Stimulated activated naive B cell treated with anti-CD40 and anti-IgM and Interleukin-4, amounts not matched to agents 10 μg/mL and 1 μg/mL and 100 μg/mL, for 72 hours (primary cell): ENCODE data around the gene ITGA6.
A peak's percentile ranks its signal among the peaks of the same experiment; 100 is the strongest.

Experiments used
- ATAC-seq, 2 donors: fragments of 150-1000 bp; cut with Tn5 transposase; replicated peaks; 2 replicates each; pipeline ENCODE4 v1.10.0; 2021; ENCODE audit warnings: moderate library complexity in 1 of 2
- DNase-seq: peaks from one replicate; pipeline ENCODE4 v3.0.0; 2021
- H3K27ac Mint-ChIP-seq: one replicate; pipeline ENCODE4 v1.8.0; 2022; ENCODE audit warnings: mild to moderate bottlenecking, mixed read lengths
- H3K27me3 Mint-ChIP-seq, 2 donors: one replicate each; pipeline ENCODE4 v1.8.0; 2022; ENCODE audit warnings: mixed read lengths in 2 of 2
- H3K36me3 Mint-ChIP-seq, 2 donors: one replicate each; pipeline ENCODE4 v1.8.0; 2022; ENCODE audit warnings: mixed read lengths in 2 of 2, mild to moderate bottlenecking in 1 of 2
- H3K4me1 Mint-ChIP-seq, 2 donors: one replicate each; pipeline ENCODE4 v1.8.0; 2022; ENCODE audit warnings: mixed read lengths in 2 of 2, mild to moderate bottlenecking in 1 of 2
- H3K4me3 Mint-ChIP-seq, 2 donors: one replicate each; pipeline ENCODE4 v1.8.0; 2022; ENCODE audit warnings: mild to moderate bottlenecking in 2 of 2, mixed read lengths in 2 of 2, moderate library complexity in 1 of 2
- H3K9me3 Mint-ChIP-seq, 2 donors: one replicate each; pipeline ENCODE4 v1.8.0; 2022; ENCODE audit warnings: mixed read lengths in 2 of 2, mild to moderate bottlenecking in 1 of 2

ITGA6 gene

GRCh38 chr2:172404824-172405223 lies 22.6 kb upstream of the ITGA6 start:
- ATAC-seq, result no peak
- peaks cover 4 to 6% of the 10 kb centered on the region in 2 donors for H3K27me3 Mint-ChIP-seq
- peaks cover 4 to 5% of the 10 kb centered on the region in 2 donors for H3K9me3 Mint-ChIP-seq
- H3K4me1 Mint-ChIP-seq, result no peaks in the 10 kb centered on the region
- DNase-seq, result no peak
- no peak overlapping the region for H3K27ac Mint-ChIP-seq
- H3K4me3 Mint-ChIP-seq, result no peak overlapping the region
- H3K36me3 Mint-ChIP-seq, result peaks cover 0 to 3% of the 10 kb centered on the region in 2 donors

DNA sequence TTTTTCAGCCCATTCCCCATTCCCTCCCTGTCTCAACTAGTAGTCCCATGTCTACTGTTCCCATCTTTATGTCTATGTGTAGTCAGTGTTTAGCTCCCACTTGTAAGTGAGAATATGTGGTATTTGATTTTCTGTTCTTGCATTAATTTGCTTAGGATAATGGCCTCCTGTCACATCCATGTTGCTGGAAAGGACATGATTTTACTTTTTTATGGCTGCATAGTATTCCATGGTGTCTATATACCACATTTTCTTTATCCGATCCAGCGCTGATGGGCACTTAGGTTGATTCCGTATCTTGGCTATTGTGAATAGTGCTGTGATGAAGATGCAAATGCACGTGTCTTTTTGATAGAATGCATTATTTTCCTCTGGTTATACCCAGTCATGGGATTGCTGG lies 21.7 kb upstream of the ITGA6 start:
- no peak for DNase-seq
- no peak overlapping the region for H3K4me3 Mint-ChIP-seq
- peaks cover 4 to 6% of the 10 kb centered on the region in 2 donors for H3K27me3 Mint-ChIP-seq
- no peaks in the 10 kb centered on the region for H3K4me1 Mint-ChIP-seq
- no peak for ATAC-seq
- peaks cover 0 to 3% of the 10 kb centered on the region in 2 donors for H3K36me3 Mint-ChIP-seq
- H3K9me3 Mint-ChIP-seq, result peaks cover 4 to 5% of the 10 kb centered on the region in 2 donors
- no peak overlapping the region for H3K27ac Mint-ChIP-seq

- Mint-ChIP-seq H3K36me3 (peaks cover 0 to 3% of the 10 kb centered on the region in 2 donors), H3K4me1 (no peaks in the 10 kb centered on the region), H3K9me3 (peaks cover 4 to 5% of the 10 kb centered on the region in 2 donors), H3K27me3 (peaks cover 6 to 9% of the 10 kb centered on the region in 2 donors), H3K4me3 (no peak overlapping the region), H3K27ac (no peak overlapping the region)
- ATAC-seq, result no peak
- DNase-seq, result no peak
Observed at GRCh38 chr2:172408143-172408766, 19.1 kb upstream of the ITGA6 start.

GRCh38 chr2:172409042-172409441 lies 18.3 kb upstream of the ITGA6 start:
- H3K9me3 Mint-ChIP-seq, result peaks cover 4 to 5% of the 10 kb centered on the region in 2 donors
- H3K27me3 Mint-ChIP-seq, result peaks cover 6 to 9% of the 10 kb centered on the region in 2 donors
- no peak overlapping the region for H3K4me3 Mint-ChIP-seq
- H3K36me3 Mint-ChIP-seq, result peaks cover 0 to 3% of the 10 kb centered on the region in 2 donors
- H3K27ac Mint-ChIP-seq, result no peak overlapping the region
- no peak for ATAC-seq
- H3K4me1 Mint-ChIP-seq, result no peaks in the 10 kb centered on the region
- no peak for DNase-seq

DNA sequence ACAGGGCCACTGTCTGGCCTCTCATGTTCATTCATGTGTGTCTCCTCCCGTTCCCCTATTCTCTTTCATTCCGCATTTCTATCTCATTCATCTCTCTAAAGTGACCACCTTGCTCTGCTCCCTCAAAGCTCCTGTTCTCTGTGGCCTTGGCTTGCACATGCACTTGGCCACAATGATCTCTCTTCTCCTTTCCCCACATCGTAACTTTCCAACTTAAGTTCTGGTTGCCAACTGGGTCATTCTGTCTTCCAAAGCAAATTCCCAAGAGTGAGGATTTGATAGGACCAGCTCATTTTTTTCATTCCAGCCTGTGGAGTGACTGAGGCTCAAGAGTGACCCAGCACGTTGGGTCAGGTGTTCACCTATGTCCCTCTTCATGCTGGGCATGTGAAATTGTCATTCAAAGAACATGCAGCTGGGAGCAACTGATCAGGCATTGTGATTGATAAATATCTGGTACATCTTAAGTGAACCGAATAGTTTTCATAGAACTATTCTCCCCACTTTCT lies 14.3 kb upstream of the ITGA6 start:
- H3K4me3 Mint-ChIP-seq, result no peak overlapping the region
- DNase-seq, result no peak

GRCh38 chr2:172415157-172415864 lies 12.1 kb upstream of the ITGA6 start:
- H3K27me3 Mint-ChIP-seq, result peaks cover 9 to 15% of the 10 kb centered on the region in 2 donors
- H3K4me3 Mint-ChIP-seq, result no peak overlapping the region
- DNase-seq (no peak), ATAC-seq (no peak)
- no peak overlapping the region for H3K27ac Mint-ChIP-seq
- no peaks in the 10 kb centered on the region for H3K36me3 Mint-ChIP-seq
- H3K9me3 Mint-ChIP-seq, result no peaks in the 10 kb centered on the region
- H3K4me1 Mint-ChIP-seq, result no peaks in the 10 kb centered on the region

More for the DNA sequence above, 14.3 kb upstream of the ITGA6 start:
- ATAC-seq, result no peak
- H3K27me3 Mint-ChIP-seq, result peaks cover 0 to 5% of the 10 kb centered on the region in 2 donors
- no peaks in the 10 kb centered on the region for H3K36me3 Mint-ChIP-seq
- no peak overlapping the region for H3K27ac Mint-ChIP-seq
- no peaks in the 10 kb centered on the region for H3K9me3 Mint-ChIP-seq
- H3K4me1 Mint-ChIP-seq, result no peaks in the 10 kb centered on the region

- Mint-ChIP-seq H3K9me3 (no peaks in the 10 kb centered on the region), H3K27me3 (peaks cover 12 to 17% of the 10 kb centered on the region in 2 donors), H3K27ac (no peak overlapping the region), H3K36me3 (no peaks in the 10 kb centered on the region), H3K4me1 (no peaks in the 10 kb centered on the region), H3K4me3 (no peak overlapping the region)
- DNase-seq (no peak), ATAC-seq (no peak)
Observed at GRCh38 chr2:172415865-172416183, 11.6 kb upstream of the ITGA6 start.

- ATAC-seq (no peak), DNase-seq (no peak)
- no peaks in the 10 kb centered on the region for H3K4me1 Mint-ChIP-seq
- H3K4me3 Mint-ChIP-seq, result no peak overlapping the region
- H3K9me3 Mint-ChIP-seq, result no peaks in the 10 kb centered on the region
- no peaks in the 10 kb centered on the region for H3K36me3 Mint-ChIP-seq
- no peak overlapping the region for H3K27ac Mint-ChIP-seq
- peaks cover 18 to 20% of the 10 kb centered on the region in 2 donors for H3K27me3 Mint-ChIP-seq
Observed at GRCh38 chr2:172416447-172417058, 10.8 kb upstream of the ITGA6 start.

- peaks cover 28 to 45% of the 10 kb centered on the region in 2 donors for H3K27me3 Mint-ChIP-seq
- no peak overlapping the region for H3K27ac Mint-ChIP-seq
Observed at GRCh38 chr2:172420216-172420615, 7.2 kb upstream of the ITGA6 start.

DNA sequence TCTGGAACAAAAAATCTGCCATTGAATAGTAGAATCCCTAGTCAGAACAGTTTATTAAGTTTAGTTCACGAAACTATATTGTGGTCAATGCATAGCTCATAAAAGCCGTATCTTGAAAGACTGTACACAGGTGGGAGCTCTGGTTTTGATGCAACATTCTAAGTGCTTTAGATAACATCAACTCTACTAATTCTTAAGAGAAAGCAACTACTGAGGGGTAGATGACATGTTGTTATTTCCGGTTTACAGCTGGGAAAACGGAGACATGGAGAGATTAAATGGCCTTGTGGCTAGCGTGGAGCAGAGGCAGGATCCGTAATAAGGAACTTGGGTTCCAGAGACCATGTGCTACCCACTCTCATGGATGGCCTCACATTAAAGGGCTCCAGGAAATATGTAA lies 4.2 kb upstream of the ITGA6 start:
- peaks cover 4 to 7% of the 10 kb centered on the region in 2 donors for H3K4me1 Mint-ChIP-seq
- H3K9me3 Mint-ChIP-seq, result no peaks in the 10 kb centered on the region
- no peaks in the 10 kb centered on the region for H3K36me3 Mint-ChIP-seq
- no peak overlapping the region for H3K27ac Mint-ChIP-seq
- DNase-seq (no peak), ATAC-seq (no peak)
- H3K27me3 Mint-ChIP-seq, result peaks cover 37 to 65% of the 10 kb centered on the region in 2 donors
- no peak overlapping the region for H3K4me3 Mint-ChIP-seq

More at GRCh38 chr2:172420216-172420615, 7.2 kb upstream of the ITGA6 start:
- Mint-ChIP-seq H3K4me3 (no peak overlapping the region), H3K36me3 (no peaks in the 10 kb centered on the region), H3K4me1 (no peaks in the 10 kb centered on the region), H3K9me3 (no peaks in the 10 kb centered on the region)
- DNase-seq, result no peak
- ATAC-seq, result no peak

DNA sequence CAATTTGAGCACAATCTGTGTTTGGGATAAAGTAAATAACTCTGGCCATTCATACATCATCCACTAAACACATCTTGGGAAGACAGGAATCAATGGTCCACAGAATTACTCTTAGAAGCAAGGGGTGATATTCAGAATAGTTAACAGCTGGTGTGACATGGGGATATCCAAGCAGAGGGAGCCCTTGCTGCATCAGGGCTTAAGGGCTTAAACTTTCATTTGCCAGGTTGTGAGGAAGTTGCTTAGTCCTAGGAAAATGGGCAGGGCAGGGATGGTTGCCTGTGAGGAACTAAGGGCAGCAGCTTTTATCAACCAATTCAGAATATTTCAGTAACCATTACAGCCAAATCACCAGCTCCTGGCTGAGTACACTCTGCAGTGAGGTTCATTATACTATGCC lies 2.0 kb upstream of the ITGA6 start:
- ATAC-seq (no peak), DNase-seq (no peak)
- Mint-ChIP-seq H3K27me3 (peaks cover 37 to 72% of the 10 kb centered on the region in 2 donors), H3K4me1 (peaks cover 12 to 17% of the 10 kb centered on the region in 2 donors), H3K36me3 (no peaks in the 10 kb centered on the region), H3K4me3 (no peak overlapping the region), H3K27ac (no peak overlapping the region), H3K9me3 (no peaks in the 10 kb centered on the region)

- Mint-ChIP-seq H3K27ac (no peak overlapping the region), H3K4me3 (peak overlapping the region; percentile 76 to 80), H3K9me3 (no peaks in the 10 kb centered on the region), H3K27me3 (peaks cover 28 to 73% of the 10 kb centered on the region in 2 donors), H3K36me3 (no peaks in the 10 kb centered on the region), H3K4me1 (peaks cover 15 to 17% of the 10 kb centered on the region in 2 donors)
- no peak for ATAC-seq
- DNase-seq, result no peak
Observed at GRCh38 chr2:172426635-172427255, 641 bp upstream of the ITGA6 start.

DNA sequence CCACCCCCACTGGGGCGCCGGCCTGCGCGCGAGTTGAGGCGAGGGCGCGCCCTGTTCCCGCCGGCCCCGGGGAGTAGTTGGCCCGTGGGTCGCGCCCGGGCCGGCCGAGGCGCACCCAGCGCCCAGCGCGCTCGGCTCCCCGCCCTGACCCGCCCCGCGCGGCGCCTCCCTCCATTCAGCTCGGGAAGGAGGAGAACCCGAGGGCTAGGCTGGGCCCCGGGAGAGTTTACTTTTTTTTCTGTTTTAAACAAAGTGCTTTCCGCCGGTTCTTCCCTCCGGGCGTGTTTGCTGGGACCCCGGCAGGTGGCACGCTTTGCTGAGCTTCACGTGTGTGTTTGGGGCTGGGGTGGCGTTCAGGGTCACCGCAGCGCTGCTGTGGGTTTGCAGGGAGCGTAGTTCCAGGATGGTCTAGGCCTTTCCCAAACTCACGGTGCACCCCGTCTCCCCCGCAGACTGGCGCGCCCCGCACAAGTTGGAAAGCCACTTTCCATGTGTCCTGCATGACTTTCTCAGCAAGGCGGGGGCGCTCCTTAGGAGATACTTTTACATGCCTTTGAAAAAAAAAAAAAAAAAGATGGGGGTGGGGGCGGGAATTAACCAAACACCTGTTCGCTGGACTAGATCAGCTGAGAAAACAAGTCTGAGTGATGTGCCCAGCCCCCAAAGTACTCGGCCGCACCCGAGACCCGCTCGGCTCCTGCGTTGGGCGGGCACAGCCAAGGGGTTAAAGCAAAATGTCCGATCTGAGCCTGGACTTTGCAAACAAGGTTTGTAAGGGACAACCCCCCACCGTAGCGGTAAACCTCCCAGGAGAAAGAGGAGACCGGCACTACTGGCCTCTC lies 825 bp downstream of the ITGA6 start:
- no peak overlapping the region for H3K27ac Mint-ChIP-seq
- H3K4me3 Mint-ChIP-seq, result peak overlapping the region; percentile 77 to 80
- no peaks in the 10 kb centered on the region for H3K36me3 Mint-ChIP-seq
- H3K27me3 Mint-ChIP-seq, result peaks cover 31 to 73% of the 10 kb centered on the region in 2 donors
- ATAC-seq (peak; percentile 44 to 51), DNase-seq (peak; percentile 2)
- peaks cover 15 to 17% of the 10 kb centered on the region in 2 donors for H3K4me1 Mint-ChIP-seq
- no peaks in the 10 kb centered on the region for H3K9me3 Mint-ChIP-seq

DNA sequence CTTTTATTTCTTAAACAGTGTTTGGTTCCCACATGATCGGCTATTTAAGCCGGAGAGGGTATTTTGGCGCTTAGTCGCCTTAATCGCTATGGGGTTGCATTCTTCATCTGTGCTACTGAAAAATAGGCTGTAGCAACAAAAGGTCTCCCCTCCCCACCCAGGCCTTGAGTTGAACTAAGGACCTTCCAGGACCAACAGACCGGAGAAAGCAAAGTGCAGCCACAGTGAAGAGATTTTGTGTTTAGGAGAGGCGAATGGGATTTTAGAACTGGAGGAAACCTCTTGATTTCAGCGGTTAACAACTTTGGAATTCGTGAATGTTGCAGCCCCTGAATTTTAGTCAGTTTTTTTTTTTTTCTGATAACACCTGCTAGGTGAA lies 1.4 kb downstream of the ITGA6 start:
- Mint-ChIP-seq H3K4me3 (peak overlapping the region; percentile 77 to 80), H3K36me3 (no peaks in the 10 kb centered on the region), H3K9me3 (no peaks in the 10 kb centered on the region), H3K4me1 (peaks cover 15 to 17% of the 10 kb centered on the region in 2 donors), H3K27ac (no peak overlapping the region), H3K27me3 (peaks cover 34 to 67% of the 10 kb centered on the region in 2 donors)
- DNase-seq (no peak), ATAC-seq (no peak)
